Measurements from ENCODE around the gene PCED1B. TPM values are rescaled to one million over a fixed set of nuclear protein-coding genes. Genes with fewer than 3 reads are reported as not detected.

The PCED1B gene
- total RNA-seq, 3 donors from 2014 or later, result 57.1 to 78.2 (median 71.2) TPM

DNA sequence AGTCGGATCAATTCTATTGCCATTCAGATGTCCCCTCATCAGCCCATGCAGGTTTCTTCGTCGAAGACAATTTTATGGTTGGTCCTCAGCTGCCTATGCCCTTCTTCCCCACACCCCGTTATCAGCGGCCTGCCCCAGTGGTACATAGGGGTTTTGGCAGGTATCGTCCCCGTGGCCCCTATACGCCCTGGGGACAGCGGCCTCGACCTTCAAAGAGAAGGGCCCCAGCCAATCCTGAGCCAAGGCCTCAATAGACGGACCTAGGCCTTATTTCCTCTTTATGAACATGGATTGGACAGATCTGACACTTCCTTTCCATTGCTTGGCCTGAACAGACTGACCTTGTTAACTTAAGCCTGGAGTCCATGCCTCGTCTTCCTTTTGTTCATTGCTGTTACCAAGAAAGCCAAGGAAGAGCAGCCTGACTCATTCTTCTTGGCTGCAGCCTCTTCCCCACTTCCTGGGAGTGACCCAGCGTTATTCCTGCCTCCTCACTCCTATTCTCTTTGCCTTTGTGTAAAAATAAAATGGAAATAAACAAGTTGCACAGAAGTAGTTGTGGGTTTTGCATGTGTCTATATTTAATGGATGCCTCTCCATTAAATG, 156.8 kb downstream of the PCED1B start:
- Mint-ChIP-seq H3K27me3 (ENCODE audit: low read depth) (no peaks in the 10 kb centered on the region), H3K4me1 (ENCODE audit: low read depth) (peaks cover 47% of the 10 kb centered on the region), H3K4me3 (no peak overlapping the region), H3K36me3 (ENCODE audit: insufficient read depth) (peaks cover 55% of the 10 kb centered on the region), H3K9me3 (peaks cover 3% of the 10 kb centered on the region)
- DNase-seq (no peak), ATAC-seq (no peak)

DNA sequence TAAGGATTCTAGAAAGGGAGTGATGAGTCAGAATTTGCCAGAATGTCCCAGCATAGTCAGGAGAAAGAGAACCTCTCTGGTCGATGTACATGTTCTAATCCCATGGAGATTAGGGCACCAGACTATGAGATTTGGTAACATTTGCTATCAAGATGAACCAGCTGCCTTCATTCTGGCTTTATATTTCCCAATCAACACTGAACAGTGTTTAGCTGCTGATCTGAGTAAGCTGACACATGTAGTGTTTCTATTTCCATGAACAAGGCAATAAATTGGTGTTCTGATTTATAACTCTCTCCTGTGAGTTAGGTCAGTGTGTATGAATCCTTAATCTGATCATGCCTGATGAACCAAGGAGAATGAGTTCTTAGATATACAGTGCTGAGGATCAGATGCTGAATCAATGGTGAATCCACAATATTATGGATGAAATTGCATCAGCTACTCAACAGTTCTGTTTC, 158.4 kb downstream of the PCED1B start:
- no peaks in the 10 kb centered on the region for H3K27me3 Mint-ChIP-seq (ENCODE audit: low read depth)
- no peak for ATAC-seq
- H3K4me3 Mint-ChIP-seq, result no peak overlapping the region
- no peaks in the 10 kb centered on the region for H3K9me3 Mint-ChIP-seq
- H3K36me3 Mint-ChIP-seq (ENCODE audit: insufficient read depth), result peaks cover 44% of the 10 kb centered on the region
- H3K4me1 Mint-ChIP-seq (ENCODE audit: low read depth), result peaks cover 42% of the 10 kb centered on the region
- DNase-seq, result no peak

DNA sequence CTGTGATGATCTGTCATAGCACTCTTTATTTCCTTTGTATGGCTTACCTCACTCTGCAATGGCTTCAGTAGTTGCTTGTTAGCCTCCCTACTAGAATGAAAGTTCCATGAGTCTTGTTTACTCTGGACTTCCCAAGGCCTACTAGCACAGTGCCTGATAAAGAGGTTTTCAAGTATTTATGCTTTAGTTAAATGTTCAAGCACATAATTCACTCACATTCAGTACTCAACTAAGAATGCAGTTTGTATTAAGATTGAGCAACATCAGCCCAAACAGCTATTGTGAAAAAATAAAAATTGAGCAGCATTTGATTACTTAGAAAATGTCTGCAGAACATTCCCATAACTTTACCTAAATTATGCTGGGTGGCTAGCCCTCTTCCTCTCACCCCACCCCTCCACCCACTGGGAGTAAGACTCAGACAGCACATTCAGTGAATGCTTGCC, 159.3 kb downstream of the PCED1B start:
- Mint-ChIP-seq H3K9me3 (no peaks in the 10 kb centered on the region), H3K4me1 (ENCODE audit: low read depth) (peaks cover 40% of the 10 kb centered on the region), H3K4me3 (no peak overlapping the region), H3K27me3 (ENCODE audit: low read depth) (no peaks in the 10 kb centered on the region), H3K36me3 (ENCODE audit: insufficient read depth) (peaks cover 40% of the 10 kb centered on the region)
- ATAC-seq (no peak), DNase-seq (no peak)

DNA sequence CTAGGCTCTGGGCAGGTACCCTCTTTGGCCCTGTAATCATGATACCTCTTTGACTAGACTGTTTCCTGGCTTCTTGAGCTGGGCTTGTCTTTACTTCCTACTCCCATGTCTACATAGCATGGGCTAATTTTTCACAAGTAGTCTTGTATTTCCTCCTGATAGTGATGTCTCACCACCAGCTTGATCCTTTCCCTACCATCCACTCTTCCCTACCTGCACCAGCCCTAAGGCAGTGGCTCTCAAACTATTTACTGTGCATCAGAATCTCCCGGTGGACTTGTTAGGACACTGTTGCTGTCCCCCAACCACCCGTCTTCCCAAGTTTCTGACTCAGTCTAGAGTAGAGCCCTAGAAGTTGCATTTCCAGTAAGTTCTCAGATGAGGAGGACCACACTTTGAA, 163.0 kb downstream of the PCED1B start:
- no peaks in the 10 kb centered on the region for H3K9me3 Mint-ChIP-seq
- H3K27me3 Mint-ChIP-seq (ENCODE audit: low read depth), result no peaks in the 10 kb centered on the region
- peaks cover 24% of the 10 kb centered on the region for H3K4me1 Mint-ChIP-seq (ENCODE audit: low read depth)
- H3K4me3 Mint-ChIP-seq, result no peak overlapping the region
- no peak for DNase-seq
- ATAC-seq, result no peak
- H3K36me3 Mint-ChIP-seq (ENCODE audit: insufficient read depth), result peaks cover 14% of the 10 kb centered on the region

DNA sequence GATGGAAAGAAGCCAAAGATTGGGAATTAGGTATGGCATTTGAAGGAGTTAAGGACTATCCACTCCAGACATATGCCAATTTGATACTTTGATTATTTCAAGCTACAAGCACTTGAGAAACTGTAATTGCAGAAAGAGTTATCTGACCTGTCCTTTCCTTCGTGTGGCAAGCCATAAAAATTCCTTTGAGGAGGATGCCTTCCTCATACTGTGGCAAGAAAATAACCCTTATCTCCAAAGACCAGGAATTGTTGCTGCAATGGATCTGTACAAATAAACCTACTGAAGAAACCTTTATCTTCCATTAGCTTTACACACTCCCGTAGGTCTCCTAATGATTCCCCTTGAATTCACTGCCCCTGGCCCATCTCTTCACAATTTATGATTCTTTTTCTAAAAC, 165.4 kb downstream of the PCED1B start:
- Mint-ChIP-seq H3K4me1 (ENCODE audit: low read depth) (peaks cover 9% of the 10 kb centered on the region), H3K4me3 (no peak overlapping the region), H3K27me3 (ENCODE audit: low read depth) (no peaks in the 10 kb centered on the region), H3K36me3 (ENCODE audit: insufficient read depth) (peaks cover 19% of the 10 kb centered on the region), H3K9me3 (no peaks in the 10 kb centered on the region)
- ATAC-seq (no peak), DNase-seq (no peak)

DNA sequence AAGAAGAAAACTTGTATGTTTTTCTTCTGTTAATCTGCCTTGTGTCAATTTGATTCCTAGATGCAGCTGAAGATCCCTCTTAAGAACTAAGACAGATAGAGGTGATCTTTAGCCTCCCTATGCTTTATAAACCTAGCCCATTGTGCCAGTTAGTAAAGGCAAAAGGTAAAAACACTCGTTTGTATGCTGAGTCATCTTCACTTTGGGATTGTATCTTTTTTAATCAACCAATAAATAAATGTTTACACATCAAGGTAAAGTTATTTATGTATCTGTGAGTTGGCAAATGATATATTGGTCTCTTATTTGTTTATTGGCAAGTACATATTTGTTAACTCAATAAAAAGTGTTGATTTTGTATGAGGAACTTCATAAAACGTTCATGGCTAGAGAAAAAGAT, 166.2 kb downstream of the PCED1B start:
- ATAC-seq (no peak), DNase-seq (no peak)
- H3K36me3 Mint-ChIP-seq (ENCODE audit: insufficient read depth), result peaks cover 27% of the 10 kb centered on the region
- H3K4me1 Mint-ChIP-seq (ENCODE audit: low read depth), result peaks cover 7% of the 10 kb centered on the region
- no peak overlapping the region for H3K4me3 Mint-ChIP-seq
- H3K27me3 Mint-ChIP-seq (ENCODE audit: low read depth), result no peaks in the 10 kb centered on the region
- peaks cover 3% of the 10 kb centered on the region for H3K9me3 Mint-ChIP-seq

DNA sequence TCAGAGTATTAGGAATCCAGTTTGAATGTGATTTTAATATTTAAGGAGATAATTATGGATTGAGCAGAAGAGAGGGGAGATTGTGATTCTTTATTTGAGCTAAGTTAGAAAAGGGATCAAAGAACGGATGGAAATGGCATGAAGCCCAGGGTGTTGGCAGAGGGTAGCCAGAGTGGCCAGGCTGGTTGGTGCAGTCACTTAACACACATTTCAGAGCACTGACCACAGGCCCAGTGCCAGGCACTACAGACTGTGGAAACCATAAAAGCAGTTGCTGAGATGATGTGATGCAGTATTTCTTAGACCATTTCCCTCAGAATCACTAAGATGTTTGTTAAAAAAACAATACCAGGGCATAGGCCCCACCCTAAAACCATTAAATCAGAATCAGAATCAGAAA, 168.0 kb downstream of the PCED1B start:
- H3K4me3 Mint-ChIP-seq, result no peak overlapping the region
- DNase-seq (no peak), ATAC-seq (no peak)
- H3K9me3 Mint-ChIP-seq, result peaks cover 12% of the 10 kb centered on the region
- H3K27me3 Mint-ChIP-seq (ENCODE audit: low read depth), result no peaks in the 10 kb centered on the region
- peaks cover 37% of the 10 kb centered on the region for H3K36me3 Mint-ChIP-seq (ENCODE audit: insufficient read depth)
- H3K4me1 Mint-ChIP-seq (ENCODE audit: low read depth), result peaks cover 2% of the 10 kb centered on the region

DNA sequence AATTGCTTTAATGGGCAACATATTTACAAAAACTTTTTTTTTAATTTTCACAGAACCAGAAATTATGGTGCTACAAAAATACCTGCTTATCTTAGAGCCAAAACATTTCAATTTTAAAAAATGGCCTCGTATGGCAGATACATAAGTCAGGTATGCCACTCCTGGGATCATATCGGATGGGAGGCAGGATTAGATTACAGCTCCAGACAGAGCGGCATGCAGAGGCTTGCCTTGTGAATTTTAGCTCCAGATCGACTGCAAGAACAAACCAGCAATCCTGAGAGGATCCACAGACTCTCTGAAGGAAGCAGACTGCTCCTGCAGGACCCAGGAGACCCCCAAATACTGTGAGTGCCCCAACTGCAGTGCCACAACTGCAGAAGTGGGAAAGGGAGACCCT, 169.7 kb downstream of the PCED1B start:
- H3K4me3 Mint-ChIP-seq, result no peak overlapping the region
- H3K36me3 Mint-ChIP-seq (ENCODE audit: insufficient read depth), result peaks cover 40% of the 10 kb centered on the region

DNA sequence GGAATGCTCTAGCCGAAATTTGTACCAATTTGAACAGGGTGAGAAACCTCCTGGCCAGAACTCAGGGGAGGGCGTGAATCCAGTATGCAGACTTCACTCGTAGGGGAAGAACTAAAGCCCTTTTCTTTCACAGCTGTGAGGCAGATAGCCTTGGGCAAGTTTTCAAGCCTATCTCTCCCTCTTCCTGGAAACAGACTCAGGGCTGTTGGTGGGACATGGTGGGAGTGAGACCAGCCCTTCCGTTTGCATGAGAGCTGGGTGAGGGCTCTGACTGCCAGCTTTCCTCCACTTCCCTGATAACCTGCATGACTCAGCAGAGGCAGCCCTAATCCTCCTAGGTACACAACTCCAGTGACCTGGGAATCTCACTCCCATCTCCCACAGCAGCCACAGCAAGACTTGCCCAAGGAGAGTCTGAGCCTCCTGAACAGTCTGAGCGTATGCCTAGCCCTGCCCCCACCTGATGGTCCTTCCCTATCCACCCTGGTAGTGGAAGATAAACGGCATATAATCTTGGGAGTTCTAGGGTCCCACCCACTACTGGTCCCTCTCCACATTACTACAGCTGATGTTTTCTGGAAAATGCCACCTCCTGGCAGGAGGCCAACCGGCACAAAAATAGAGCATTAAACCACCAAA, 170.4 kb downstream of the PCED1B start:
- peaks cover 40% of the 10 kb centered on the region for H3K36me3 Mint-ChIP-seq (ENCODE audit: insufficient read depth)
- ATAC-seq (no peak), DNase-seq (no peak)
- peaks cover 6% of the 10 kb centered on the region for H3K4me1 Mint-ChIP-seq (ENCODE audit: low read depth)
- H3K27me3 Mint-ChIP-seq (ENCODE audit: low read depth), result no peaks in the 10 kb centered on the region
- peaks cover 25% of the 10 kb centered on the region for H3K9me3 Mint-ChIP-seq
- no peak overlapping the region for H3K4me3 Mint-ChIP-seq

More for the DNA sequence above, 169.7 kb downstream of the PCED1B start:
- Mint-ChIP-seq H3K27me3 (ENCODE audit: low read depth) (no peaks in the 10 kb centered on the region), H3K9me3 (peaks cover 24% of the 10 kb centered on the region), H3K4me1 (ENCODE audit: low read depth) (peaks cover 6% of the 10 kb centered on the region)
- DNase-seq, result no peak
- no peak for ATAC-seq

DNA sequence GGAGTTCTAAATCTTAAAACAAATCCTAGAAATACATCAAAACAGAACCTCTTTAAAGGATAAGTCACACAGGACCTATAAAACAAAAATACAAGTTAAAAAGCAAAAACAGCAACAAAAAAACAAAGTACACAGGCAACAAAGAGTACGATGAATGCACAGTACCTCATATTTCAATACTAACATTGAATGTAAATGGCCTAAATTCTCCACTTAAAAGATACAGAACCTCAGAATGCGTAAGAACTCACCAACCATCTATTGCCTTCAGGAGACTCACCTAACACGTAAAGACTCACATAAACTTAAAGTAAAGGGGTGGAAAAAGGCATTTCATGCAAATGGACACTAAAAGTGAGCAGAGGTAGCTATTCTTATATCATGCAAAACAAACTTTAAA, 172.5 kb downstream of the PCED1B start:
- Mint-ChIP-seq H3K9me3 (peaks cover 39% of the 10 kb centered on the region), H3K4me1 (ENCODE audit: low read depth) (peaks cover 6% of the 10 kb centered on the region), H3K36me3 (ENCODE audit: insufficient read depth) (peaks cover 39% of the 10 kb centered on the region), H3K27me3 (ENCODE audit: low read depth) (no peaks in the 10 kb centered on the region), H3K4me3 (no peak overlapping the region)
- DNase-seq, result no peak
- no peak for ATAC-seq

DNA sequence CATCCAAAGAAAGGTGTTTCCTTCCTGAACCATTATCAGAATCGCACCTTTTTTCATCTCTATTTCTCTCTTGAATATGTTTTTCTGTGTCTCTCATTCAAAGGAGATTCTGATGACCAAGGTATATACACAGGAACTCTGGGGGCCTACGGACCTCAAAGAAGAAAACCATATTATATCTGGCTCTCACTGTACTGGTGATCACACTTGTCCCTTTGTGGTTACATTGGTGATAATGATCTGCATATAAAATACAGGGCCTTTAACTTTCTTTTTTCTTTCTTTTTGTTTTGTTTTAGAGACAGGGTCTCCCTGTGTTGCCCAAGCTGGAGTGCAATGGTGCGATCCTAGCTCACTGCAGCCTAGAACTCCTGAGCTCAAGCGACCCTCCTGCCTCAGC, 185.5 kb downstream of the PCED1B start:
- ATAC-seq (no peak), DNase-seq (no peak)
- Mint-ChIP-seq H3K27me3 (ENCODE audit: low read depth) (no peaks in the 10 kb centered on the region), H3K9me3 (peaks cover 6% of the 10 kb centered on the region), H3K36me3 (ENCODE audit: insufficient read depth) (peaks cover 5% of the 10 kb centered on the region), H3K4me1 (ENCODE audit: low read depth) (peaks cover 39% of the 10 kb centered on the region), H3K4me3 (no peak overlapping the region)

DNA sequence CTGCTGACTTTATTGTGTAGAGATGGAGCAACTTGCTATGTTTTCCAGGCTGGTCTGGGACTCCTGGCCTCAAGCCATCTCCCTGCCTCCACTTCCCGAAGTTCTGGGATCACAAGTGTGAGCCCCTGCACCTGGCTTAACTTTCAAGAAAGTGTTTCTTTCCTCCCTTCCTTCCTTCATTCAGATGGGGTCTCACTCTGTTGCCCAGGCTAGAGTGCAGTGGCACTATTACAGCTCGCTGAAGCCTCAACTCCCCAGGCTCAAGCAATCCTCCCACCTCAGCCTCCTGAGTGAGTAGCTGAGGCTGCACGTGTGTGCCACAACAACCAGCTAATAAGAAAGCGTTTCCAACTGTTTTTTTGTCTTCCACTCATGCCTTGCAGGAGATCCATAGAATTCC, 186.0 kb downstream of the PCED1B start:
- Mint-ChIP-seq H3K27me3 (ENCODE audit: low read depth) (no peaks in the 10 kb centered on the region), H3K4me3 (no peak overlapping the region), H3K9me3 (peaks cover 6% of the 10 kb centered on the region), H3K4me1 (ENCODE audit: low read depth) (peaks cover 43% of the 10 kb centered on the region), H3K36me3 (ENCODE audit: insufficient read depth) (peaks cover 5% of the 10 kb centered on the region)
- no peak for ATAC-seq
- no peak for DNase-seq

DNA sequence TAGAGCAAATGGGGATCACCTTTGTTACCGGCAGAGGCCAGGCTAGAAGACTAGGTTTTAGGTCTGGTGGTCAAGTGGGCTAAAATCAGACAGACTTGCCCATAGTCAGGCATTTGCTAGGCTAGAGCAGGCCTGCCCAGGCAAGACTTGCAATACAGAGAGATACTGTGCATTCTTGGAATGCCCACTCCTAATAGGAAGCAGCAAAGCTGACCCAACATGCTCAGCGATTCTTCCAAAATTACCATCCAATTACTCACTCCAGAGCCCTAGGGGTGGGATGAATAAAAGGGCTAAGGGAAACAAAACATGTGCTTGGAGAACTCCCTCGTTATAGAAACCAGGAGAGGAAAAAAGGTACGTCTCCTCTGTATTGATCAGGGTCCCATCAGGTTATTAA, 188.2 kb downstream of the PCED1B start:
- ATAC-seq, result no peak
- Mint-ChIP-seq H3K36me3 (ENCODE audit: insufficient read depth) (peaks cover 4% of the 10 kb centered on the region), H3K4me1 (ENCODE audit: low read depth) (peaks cover 64% of the 10 kb centered on the region), H3K27me3 (ENCODE audit: low read depth) (no peaks in the 10 kb centered on the region), H3K4me3 (no peak overlapping the region), H3K9me3 (peaks cover 6% of the 10 kb centered on the region)
- no peak for DNase-seq

DNA sequence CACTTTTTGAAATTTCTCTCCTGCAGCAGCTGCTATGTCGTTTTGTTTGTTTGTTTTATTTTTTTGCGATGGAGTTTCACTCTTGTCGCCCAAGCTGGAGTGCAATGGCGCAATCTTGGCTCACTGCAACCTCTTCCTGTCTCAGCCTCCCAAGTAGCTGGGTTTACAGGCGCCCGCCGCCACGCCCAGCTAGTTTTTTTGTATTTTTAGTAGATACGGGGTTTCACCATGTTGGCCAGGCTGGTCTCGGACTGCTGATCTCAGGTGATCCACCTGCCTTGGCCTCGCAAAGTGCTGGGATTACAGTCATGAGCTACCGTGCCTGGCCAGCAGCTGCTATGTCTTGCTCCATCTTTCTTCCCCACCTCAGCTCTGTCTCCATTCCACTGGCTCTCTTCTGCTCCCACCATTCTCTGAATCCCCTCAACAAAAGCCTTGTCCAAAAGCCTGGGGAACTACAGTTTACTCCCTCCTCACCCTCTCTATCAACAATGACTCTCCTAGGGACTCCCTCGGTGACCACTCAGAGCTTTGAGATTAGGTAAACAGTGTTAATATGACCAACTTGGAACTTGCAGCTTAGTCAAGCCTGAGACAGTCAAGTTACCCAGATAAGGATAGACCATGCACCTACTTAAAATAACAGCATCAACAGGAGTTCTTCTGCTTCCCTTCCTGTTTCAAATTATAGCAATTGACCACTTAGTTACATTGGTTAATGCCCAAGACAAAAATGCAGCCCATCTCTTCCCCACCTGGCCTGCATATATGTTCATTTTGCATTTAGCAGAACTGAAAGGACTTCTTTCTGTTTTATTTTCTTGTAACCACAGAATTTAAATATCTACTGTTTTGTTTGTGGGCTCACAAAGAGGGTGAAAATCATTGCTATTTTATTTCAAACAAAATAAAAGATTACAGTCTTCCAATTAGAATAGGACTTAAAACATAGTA, 189.4 kb downstream of the PCED1B start:
- ATAC-seq (peak; percentile 21 to 28), DNase-seq (no peak)
- peaks cover 4% of the 10 kb centered on the region for H3K36me3 Mint-ChIP-seq (ENCODE audit: insufficient read depth)
- no peaks in the 10 kb centered on the region for H3K27me3 Mint-ChIP-seq (ENCODE audit: low read depth)
- peaks cover 6% of the 10 kb centered on the region for H3K9me3 Mint-ChIP-seq
- peaks cover 76% of the 10 kb centered on the region for H3K4me1 Mint-ChIP-seq (ENCODE audit: low read depth)
- H3K4me3 Mint-ChIP-seq, result no peak overlapping the region

Data from activated T-cell treated with anti-CD3 and anti-CD28 coated beads, Interleukin-2, amount 50 U/mL, for 4 hours (primary cell).